GM18502 (cell line): ENCODE measurements around the gene ING3.
"Not testable (repeated sequence)": the region's sequence is repeated elsewhere in the genome, so short reads cannot be mapped to it uniquely, and the experiment has no call there.

Experiments
- ATAC-seq: cut with Tn5 transposase; IDR thresholded peaks from one replicate; pipeline ENCODE4 v1.9.1; 2021; ENCODE audit warnings: mild to moderate bottlenecking; ENCODE audit not compliant: unreplicated experiment, poor library complexity

The ING3 gene

GRCh38 chr7:120949393-120949911, 1.1 kb upstream of the ING3 start:
- ATAC-seq = no peak

DNA sequence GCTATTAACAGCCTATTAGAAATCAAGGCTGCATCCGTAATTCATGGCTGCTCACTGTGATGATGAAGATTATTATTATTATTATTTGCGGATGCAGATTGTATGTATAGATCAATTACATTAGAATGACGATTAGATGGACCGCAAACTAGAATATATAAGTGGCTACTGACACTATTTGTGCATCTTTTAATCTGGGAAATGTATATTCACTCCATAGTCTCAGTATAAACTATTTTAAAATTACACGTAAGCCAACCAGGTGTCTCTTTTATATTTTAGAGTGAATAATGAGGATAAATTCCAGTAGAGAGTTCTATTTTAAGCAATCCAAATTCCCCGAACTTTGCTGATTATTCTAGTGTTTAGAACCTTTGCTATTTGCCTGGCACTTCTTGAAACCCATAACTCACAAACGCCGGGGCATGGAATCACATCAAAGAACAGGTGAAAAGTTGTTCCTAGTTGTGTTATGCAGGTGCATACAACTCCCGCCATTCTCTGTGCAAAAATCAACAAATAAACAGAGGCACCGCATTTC, 509 bp upstream of the ING3 start:
- ATAC-seq = no peak

GRCh38 chr7:120951309-120951699, 727 bp downstream of the ING3 start:
- ATAC-seq = no peak

DNA sequence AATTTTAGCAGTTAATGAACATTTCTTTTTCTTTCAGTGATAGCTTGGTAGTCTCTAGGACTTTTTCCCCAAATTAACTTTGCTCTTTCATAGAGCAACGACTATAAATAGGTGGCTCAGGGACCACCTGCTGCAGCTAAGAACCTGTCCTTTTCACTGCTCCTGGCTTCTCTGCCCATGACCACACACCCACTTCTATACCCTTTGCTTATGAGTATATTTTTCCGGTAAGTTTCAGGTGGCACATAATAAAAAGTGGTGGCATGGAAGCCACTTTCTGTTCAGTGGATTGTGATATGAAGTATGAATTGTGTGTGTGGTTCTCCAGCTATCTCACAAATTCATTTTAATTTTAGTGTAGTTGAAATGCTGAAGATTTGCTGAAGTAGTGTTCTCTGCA, 1.2 kb downstream of the ING3 start:
- ATAC-seq = no peak

- ATAC-seq = no peak
These were observed 5.1 kb downstream of the ING3 start for GRCh38 chr7:120955577-120956149.

DNA sequence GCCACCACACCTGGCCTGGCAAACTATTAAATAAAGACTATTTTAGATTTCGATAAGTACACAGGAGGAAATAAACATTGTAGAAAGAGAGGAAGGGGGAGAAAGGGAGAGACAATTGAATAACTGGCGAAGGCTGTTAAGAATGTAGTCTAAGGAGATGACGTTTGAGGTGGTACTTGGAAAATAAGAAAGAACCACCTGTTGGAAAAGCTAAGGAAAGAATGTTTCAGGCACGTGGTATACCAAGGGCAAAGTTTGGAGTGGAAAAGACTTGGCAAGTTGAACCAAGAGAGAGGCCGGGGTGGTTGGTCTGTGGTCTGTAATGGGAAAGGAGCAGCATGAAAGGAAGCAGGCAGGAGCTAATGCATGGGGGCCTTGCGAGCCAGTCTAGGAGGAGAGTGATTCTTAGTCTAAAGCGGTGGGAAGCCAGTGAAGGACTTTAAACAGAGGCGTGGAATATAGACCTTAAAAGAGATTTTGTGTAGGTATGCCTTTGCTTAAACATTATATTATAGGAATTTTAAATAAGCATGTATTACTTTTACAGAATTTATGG, 9.4 kb downstream of the ING3 start:
- no peak for ATAC-seq

- ATAC-seq = no peak
These were observed 10.1 kb downstream of the ING3 start for GRCh38 chr7:120960714-120961113.

DNA sequence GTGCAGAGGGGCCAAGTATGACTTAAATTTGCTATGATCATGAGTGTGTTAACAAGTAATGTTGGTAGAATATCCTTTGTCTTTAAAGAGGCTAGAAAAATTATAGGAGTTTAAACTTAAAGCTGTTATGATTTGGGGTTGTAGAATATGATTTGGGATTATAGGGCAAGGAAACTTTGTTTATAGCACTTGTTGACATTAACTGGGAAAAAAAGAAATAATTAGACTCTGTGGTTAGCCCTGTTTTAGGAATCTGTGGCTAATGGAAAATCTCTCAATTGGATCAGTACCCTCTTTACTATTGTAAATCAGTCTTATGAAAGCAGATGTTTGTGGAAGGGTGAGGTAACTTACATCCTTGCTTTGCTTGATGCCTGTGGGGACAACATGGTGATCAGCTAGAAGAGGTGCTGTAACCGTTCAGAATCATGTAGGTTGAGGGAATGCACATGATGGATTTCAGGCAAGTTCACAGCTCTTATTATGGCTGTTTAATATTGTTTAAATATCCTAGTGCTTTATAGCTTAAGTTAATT, 11.1 kb downstream of the ING3 start:
- ATAC-seq = no peak

DNA sequence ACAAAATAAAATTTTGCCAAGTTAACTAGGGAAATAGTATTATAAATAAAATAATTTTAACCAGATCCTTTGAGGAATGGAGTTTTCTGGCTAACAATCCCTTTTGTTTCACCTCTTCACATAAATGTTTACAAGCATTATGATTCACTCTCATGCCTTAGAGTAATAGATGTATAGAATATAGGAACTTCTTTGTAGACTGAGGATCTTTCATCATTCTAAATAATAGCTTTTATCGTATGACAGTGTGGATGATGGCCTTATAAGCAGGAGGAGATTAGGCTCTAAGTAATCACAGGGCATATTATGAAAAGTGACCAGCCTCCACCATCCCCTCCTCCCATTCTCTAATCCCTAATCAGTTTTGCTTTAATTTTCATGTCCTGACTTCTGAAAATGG, 13.5 kb downstream of the ING3 start:
- no peak for ATAC-seq

DNA sequence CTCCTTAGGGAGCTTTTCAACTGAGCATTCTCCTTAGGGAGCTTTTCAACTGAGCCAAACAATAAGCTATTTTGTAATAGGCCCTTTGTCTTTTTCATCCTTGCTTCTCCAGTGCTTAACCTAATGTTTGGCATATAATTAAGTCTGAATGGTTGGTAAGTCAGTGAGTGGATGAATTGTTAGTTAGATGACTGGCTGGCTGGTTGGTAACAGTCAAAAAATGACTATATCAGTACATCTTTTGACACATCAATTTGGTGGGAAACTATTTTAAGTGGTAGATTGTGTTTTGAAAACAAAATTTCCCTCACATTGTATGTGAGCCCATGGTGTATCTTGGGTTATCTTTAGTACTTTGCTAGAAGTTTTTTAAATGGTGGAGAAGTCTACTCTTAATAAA, 16.4 kb downstream of the ING3 start:
- no peak for ATAC-seq

DNA sequence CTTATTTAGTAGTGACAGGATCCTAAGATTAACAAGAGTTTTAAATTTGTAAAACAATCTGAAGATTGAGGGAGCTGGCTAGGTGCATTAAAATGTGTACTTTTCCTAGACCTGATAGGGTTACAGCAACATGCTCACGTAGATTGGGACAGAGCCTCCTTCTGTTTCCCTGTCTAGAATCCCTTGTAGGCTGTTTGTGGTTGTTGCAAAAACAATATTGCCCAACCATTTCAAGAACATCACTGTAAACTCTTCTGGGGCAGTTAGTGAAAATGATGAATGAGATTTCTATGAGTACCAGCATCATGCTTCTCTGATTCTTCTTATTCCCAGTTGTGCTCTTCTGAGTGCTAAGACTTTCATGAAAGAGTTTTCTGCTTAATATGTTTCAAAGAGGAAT, 23.3 kb downstream of the ING3 start:
- ATAC-seq = no peak

GRCh38 chr7:120979765-120980499, 29.4 kb downstream of the ING3 start:
- no peak for ATAC-seq

DNA sequence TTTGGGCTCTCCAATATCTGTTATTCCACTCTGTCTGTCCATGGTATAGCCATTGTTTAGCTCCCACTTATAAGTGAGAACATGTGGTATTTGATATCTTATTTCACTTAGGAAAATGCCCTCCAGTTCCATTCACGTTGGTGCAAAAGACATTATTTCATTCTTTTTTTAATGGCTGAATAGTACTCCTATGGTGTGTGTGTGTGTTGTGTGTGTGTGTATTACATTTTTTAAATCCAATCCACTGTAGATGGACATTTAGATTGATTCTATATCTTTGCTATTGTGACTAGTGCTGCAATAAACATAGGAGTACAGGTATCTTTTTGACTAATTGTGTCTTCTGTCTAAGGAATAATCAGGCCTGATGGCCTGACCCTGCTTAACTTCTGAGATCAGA, 30.5 kb downstream of the ING3 start:
- ATAC-seq = no peak

GRCh38 chr7:120981888-120982615, 31.5 kb downstream of the ING3 start:
- peak; percentile 71 for ATAC-seq

DNA sequence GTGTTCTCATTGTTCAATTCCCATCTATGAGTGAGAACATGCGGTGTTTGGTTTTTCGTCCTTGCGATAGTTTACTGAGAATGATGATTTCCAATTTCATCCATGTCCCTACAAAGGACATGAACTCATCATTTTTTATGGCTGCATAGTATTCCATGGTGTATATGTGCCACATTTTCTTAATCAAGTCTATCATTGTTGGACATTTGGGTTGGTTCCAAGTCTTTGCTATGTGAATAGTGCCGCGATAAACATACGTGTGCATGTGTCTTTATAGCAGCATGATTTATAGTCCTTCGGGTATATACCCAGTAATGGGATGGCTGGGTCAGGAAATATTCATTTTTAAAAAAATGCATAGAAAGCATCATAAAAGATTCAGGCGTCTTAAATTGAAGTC, 33.0 kb downstream of the ING3 start:
- ATAC-seq = not testable (repeated sequence)

DNA sequence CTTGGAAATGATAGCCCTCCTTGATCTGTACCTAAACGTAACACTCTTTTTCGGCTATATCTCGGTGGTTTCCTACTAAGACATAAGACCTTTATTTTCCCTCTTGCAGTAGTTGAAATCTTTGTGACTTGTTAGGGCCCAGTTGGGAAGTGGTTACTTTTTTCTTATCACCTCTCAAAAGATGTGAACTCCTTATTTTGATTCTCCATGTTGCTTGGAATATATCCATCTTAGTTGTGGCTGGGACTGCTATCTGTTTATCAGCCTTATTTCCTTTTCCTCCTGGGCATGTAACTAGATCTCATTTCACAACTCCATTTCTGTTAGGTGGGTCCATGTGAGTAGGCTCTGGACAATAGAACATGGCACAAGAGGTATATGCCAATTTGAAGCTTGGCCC, 33.8 kb downstream of the ING3 start:
- no peak for ATAC-seq

GRCh38 chr7:120985130-120985758, 34.7 kb downstream of the ING3 start:
- no peak for ATAC-seq

DNA sequence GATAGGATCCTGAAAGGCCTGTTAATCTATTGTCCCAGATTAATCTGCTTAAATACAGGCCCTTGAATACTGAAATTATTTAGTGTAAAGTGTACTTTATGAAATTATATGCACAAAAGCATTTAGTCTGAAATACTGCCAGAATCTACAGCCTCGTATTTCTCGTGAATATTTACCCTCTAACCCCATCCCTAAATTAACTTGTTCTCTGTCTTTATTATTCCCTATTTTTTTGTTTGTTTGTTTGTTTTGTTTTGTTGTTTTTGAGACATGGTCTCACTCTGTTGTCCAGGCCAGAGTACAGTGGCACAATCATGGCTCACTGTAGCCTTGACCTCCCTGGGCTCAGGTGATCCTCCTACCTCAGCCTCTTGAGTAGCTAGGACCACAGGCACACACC, 35.3 kb downstream of the ING3 start:
- ATAC-seq = no peak

GRCh38 chr7:120986650-120987049, 36.1 kb downstream of the ING3 start:
- no peak for ATAC-seq

GRCh38 chr7:120987280-120987679, 36.7 kb downstream of the ING3 start:
- ATAC-seq = no peak
